Muscle of arm (tissue), 12 donors: ENCODE results near the gene NSMCE4A. TPM values are rescaled to one million over a fixed set of nuclear protein-coding genes. Genes with fewer than 3 reads are reported as not detected.
"Not testable (repeated sequence)": the region's sequence is repeated elsewhere in the genome, so short reads cannot be mapped to it uniquely, and the experiment has no call there.

Source experiments
- DNase-seq: peaks from one replicate; pipeline ENCODE4 v3.0.0-alpha.2; 2013
- polyA plus RNA-seq, 12 donors: library from polyadenylated mRNA; unstranded; fragments of 120-200 nt; gene quantifications; one replicate each; pipeline ENCODE4 v1.2.1, GENCODE V29; 2013; ENCODE audit not compliant: insufficient read length in 12 of 12

The NSMCE4A gene
- polyA plus RNA-seq, 12 donors, result 33.2 to 72.2 (median 43.1) TPM; not detected in 1

DNA sequence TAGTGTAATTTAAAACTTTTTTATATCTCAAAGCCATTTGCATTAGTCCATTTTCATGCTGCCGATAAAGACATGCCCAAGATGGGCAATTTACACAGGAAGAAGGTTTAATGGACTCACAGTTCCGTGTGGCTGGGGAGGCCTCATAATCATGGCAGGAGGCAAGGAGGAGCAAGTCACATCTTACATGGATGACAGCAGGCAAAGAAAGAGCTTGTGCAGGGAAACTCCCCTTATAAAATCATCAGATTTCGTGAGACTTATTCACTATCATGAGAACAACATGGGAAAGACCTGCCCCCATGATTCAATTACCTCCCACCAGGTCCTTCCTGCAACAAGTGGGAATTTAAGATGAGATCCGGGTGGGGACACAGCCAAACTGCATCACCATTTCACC lies 16.7 kb upstream of the NSMCE4A start:
- DNase-seq, result not testable (repeated sequence)

- DNase-seq, result no peak
These were observed 15.1 kb upstream of the NSMCE4A start for GRCh38 chr10:121990015-121990677.

DNA sequence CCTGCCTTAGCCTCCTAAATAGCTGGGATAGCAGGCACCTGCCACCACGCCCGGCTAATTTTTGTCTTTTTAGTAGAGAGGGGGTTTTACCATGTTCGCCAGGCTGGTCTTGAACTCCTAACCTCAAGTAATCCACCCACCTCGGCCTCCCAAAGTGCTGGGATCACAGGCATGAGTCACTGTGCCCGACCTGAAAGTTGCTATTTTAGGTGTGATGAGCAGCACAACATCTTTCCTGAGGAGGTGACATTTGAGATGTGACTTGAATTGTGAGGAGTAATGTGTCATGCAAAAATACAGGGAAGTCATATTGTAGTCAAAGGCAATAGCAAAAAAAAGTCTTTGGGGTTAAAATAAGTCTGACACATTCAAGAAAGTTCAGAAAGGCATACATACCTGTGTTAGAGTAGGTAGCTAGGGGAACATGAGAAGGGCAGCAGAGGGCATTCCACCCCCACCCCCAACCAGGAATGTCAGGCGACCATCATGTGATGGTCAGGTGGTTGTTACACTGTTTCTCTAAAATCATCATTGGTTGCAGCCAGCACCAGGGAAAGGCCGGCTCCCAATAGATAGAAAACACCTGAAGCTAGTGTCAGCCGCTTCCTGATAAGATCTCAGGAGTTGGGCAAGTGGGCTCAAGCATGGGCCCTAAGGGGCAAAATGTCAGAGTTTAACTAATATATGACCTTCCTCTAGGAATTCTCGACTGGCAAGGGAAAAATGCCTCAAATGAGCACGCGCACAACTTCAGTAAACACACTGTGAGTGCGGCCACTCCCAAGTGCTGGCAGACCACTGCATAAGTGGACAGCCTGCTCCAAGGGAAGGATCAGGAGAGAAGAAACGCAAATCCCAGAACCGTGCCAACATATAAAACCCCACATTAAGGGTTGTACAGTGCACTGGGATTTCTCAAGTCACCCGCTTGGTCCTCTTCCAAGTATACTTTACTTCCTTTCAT lies 13.6 kb upstream of the NSMCE4A start, which contains the start of gene TACC2:
TACC2 (plus strand) TSS at position 803 of the 964 bp plus-strand sequence. CDS start 32,819 bp downstream, outside the sequence.
- DNase-seq, result no peak

- DNase-seq, result no peak
These were observed 9.4 kb upstream of the NSMCE4A start for GRCh38 chr10:121984463-121984862.

DNA sequence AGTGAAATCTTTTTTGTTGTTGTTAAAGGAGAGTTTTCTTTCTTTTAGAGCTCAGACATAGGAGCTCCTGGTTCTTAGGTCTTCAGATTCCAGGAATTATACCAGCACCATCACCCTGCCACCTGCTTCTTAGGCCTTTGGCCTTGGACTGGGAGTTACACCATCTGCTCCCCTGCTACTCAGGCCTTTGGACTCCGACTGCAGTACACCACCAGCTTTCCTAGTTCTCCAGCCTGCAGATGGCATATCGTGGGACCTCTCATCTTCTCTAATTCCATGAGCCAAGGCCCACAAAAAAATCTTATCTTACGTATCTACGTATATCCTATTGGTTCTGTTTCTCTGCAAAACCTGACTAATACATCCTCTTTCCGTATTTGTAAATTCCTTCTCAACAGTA lies 8.8 kb upstream of the NSMCE4A start:
- DNase-seq, result no peak

DNA sequence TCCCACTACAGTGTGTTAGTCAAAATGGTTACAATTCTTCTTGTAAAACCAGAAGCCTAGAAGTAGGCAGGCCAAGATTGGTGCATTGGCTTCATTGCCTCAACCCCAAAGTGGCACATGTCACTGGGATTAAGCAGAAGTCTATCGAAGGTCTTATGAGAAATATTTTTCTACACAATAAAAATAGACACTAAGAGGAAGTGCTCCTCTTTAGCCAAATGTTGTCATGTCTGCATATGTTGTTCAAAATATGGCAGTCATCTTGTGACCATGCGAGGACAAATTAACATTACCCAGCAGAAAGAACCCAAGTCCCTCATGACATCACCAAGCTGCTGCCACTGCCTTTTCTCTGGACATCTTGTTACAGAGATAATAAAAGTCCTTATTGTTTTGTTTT lies 6.3 kb upstream of the NSMCE4A start:
- DNase-seq, result no peak

GRCh38 chr10:121978511-121978910 lies 3.5 kb upstream of the NSMCE4A start:
- no peak for DNase-seq

- no peak for DNase-seq
These were observed 1.6 kb upstream of the NSMCE4A start for GRCh38 chr10:121976607-121977006.

GRCh38 chr10:121975295-121976086 lies 474 bp upstream of the NSMCE4A start:
- no peak for DNase-seq

DNA sequence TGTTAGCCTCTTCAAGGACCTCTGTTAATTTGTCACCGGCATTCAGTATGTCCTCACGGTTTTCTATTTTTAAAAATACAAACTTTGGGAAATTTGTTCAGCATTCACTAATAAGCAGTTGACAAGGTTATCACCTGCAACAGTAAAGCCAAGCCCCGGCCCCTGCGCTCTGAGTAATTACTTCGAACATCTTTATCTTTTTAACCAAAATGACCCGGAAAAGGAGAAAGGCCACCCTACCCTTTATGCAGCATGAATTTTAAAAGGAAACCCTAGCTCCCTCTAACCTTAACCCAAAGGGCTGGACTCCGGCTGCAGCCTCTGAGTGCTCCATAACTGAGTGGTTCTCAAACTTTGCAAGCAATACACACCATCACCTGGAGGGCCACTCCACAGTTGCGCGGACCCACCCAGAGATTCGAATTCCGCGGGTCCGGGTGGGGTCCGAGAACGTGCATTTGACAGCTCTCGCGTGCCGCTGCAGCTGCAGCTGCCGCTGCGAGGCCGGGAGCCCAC lies 940 bp downstream of the NSMCE4A start:
- DNase-seq, result no peak

DNA sequence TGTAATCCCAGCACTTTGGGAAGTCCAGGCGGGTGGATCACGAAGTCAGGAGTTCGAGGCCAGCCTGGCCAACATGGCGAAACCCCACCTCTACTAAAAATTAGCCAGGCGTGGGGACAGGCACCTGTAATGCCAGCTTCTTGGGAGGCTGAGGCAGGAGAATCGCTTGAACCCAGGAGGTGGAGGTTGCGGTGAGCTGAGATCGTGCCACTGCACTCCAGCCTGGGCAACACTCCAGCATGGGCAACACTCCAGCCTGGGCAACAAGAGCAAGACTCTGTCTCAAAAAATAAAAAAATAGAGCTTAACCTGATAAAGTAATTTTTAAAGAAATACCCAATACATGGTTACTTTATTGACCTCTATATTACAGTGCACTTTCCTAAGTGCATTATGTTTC lies 5.9 kb downstream of the NSMCE4A start:
- DNase-seq, result not testable (repeated sequence)

GRCh38 chr10:121965996-121966395 lies 9.0 kb downstream of the NSMCE4A start:
- no peak for DNase-seq

DNA sequence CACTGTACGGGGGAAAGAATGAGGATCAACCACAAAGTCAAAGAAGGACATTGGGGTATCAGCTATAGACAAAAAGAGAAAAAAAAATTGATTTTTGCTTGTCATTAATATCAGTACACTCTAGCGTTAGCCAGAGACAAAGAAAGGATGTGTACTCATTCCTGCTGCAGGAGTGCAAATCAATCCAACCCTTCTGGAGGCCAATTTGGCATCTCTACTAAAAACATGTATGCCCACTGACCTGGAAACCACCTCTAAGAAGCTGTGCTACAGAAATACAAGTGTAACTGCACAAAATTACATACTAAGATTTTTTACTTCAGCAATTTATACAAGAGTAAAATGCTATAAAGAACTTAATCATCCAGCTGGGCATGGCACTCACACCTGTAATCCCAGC lies 13.6 kb downstream of the NSMCE4A start:
- no peak for DNase-seq

DNA sequence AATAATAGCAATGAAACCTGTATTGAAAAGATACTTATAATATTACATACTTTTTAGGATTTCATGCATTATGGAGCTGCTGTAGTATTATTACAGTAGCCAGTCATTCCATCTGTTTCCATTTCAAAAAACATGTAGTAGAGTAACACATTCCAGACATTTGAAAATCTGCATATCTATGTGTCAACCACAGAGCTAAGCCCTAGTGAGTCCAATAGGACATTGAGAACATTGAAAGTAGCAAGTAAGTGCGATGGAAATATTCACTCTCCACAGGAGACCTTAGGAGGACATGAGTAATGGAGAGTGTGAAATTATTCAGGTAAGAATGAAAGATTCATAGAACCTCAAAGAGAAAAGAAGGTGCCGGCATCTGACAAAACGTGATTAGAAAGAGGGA lies 15.3 kb downstream of the NSMCE4A start:
- no peak for DNase-seq

- no peak for DNase-seq
These were observed 18.6 kb downstream of the NSMCE4A start for GRCh38 chr10:121956111-121957061.

DNA sequence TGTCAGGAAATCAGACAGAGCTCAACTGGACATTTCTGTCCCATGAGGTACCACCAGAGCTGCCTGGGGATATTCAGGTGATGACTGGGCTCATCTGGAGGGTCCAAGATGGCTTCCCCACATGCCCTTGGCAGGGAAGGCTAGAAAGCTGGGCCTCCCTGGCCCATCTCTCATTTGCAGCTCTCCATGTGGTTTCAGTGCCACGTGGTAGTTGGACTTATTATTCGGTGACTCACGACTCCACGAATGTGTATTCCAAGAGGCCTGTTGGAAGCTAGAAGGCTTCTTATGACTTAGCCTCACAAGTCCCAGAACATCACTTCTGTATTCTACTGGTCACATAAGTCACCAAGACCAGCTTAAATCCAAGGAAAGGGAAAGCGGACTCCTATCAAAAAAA lies 22.8 kb downstream of the NSMCE4A start:
- DNase-seq, result no peak

DNA sequence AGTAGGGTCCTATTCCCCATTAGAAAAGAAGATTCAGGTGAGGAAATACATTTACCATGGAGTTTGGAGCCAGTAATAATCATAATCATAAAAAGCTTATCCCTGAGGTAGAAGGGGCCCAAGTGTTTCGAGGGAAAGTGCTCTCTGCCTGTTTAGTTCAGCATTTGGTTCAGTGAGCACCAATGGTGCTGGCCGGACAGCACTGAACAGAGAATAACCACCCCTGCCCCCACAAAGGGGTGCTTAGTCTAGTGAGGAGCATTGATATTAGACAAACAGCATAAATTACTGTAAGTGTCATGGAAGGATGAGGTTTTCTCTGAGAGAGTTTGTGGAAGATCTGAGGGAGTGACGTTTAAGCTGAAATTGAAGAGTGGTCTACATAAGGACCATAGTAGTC lies 25.6 kb downstream of the NSMCE4A start:
- DNase-seq, result no peak

- no peak for DNase-seq
These were observed 26.0 kb downstream of the NSMCE4A start for GRCh38 chr10:121949049-121949448.

GRCh38 chr10:121947343-121948330 lies 27.4 kb downstream of the NSMCE4A start:
- no peak for DNase-seq
